ENCODE measurements around the gene DHDDS. TPM values are rescaled to one million over a fixed set of nuclear protein-coding genes. Genes with fewer than 3 reads are reported as not detected.

The DHDDS gene
- total and polyA plus RNA-seq, 9 donors: 16.2 to 28.5 (median 21.6) TPM

- Histone ChIP-seq H3K9me3 (replicated peaks; ENCODE audit: control insufficient read depth, low read depth, low read length) (no peaks in the 10 kb centered on the region), H3K36me3 (ENCODE audit: control insufficient read depth, insufficient read depth, low read length) (no peaks in the 10 kb centered on the region), H3K4me3 (ENCODE audit: low read length) (no peak overlapping the region), H3K4me1 (ENCODE audit: control insufficient read depth, insufficient read depth, low read length) (no peaks in the 10 kb centered on the region), H3K27me3 (ENCODE audit: control insufficient read depth, insufficient read depth, low read length) (peaks cover 65% of the 10 kb centered on the region), H3K27ac (ENCODE audit: low read length) (no peak overlapping the region)
- no peak for DNase-seq
- WGBS (ENCODE audit: insufficient coverage): no CpG with 5 or more reads among the region's 1 CpG
Observed at GRCh38 chr1:26413031-26413430, 19.1 kb upstream of the DHDDS start.

- DNase-seq: peak; percentile 44
- Histone ChIP-seq H3K27ac (ENCODE audit: low read length) (no peak overlapping the region), H3K4me3 (ENCODE audit: low read length) (no peak overlapping the region), H3K36me3 (ENCODE audit: control insufficient read depth, insufficient read depth, low read length) (no peaks in the 10 kb centered on the region), H3K9me3 (replicated peaks; ENCODE audit: control insufficient read depth, low read depth, low read length) (no peaks in the 10 kb centered on the region), H3K27me3 (ENCODE audit: control insufficient read depth, insufficient read depth, low read length) (peaks cover 35% of the 10 kb centered on the region), H3K4me1 (ENCODE audit: control insufficient read depth, insufficient read depth, low read length) (no peaks in the 10 kb centered on the region)
- WGBS (ENCODE audit: insufficient coverage): no CpG with 5 or more reads among the region's 9 CpGs
Observed at GRCh38 chr1:26417111-26417759, 14.9 kb upstream of the DHDDS start.

GRCh38 chr1:26418865-26419349, 13.2 kb upstream of the DHDDS start:
- WGBS (ENCODE audit: insufficient coverage): 24% methylated on average over 2 of the region's 5 CpGs
- H3K36me3 ChIP-seq (ENCODE audit: control insufficient read depth, insufficient read depth, low read length): no peaks in the 10 kb centered on the region
- DNase-seq: no peak
- H3K27me3 ChIP-seq (ENCODE audit: control insufficient read depth, insufficient read depth, low read length): peaks cover 21% of the 10 kb centered on the region
- H3K4me3 ChIP-seq (ENCODE audit: low read length): no peak overlapping the region
- no peak overlapping the region for H3K27ac ChIP-seq (ENCODE audit: low read length)
- no peaks in the 10 kb centered on the region for H3K9me3 ChIP-seq (replicated peaks; ENCODE audit: control insufficient read depth, low read depth, low read length)
- H3K4me1 ChIP-seq (ENCODE audit: control insufficient read depth, insufficient read depth, low read length): no peaks in the 10 kb centered on the region

- Histone ChIP-seq H3K9me3 (replicated peaks; ENCODE audit: control insufficient read depth, low read depth, low read length) (no peaks in the 10 kb centered on the region), H3K4me1 (ENCODE audit: control insufficient read depth, insufficient read depth, low read length) (no peaks in the 10 kb centered on the region), H3K27ac (ENCODE audit: low read length) (no peak overlapping the region), H3K27me3 (ENCODE audit: control insufficient read depth, insufficient read depth, low read length) (peaks cover 16% of the 10 kb centered on the region), H3K36me3 (ENCODE audit: control insufficient read depth, insufficient read depth, low read length) (no peaks in the 10 kb centered on the region), H3K4me3 (ENCODE audit: low read length) (no peak overlapping the region)
- no peak for DNase-seq
- WGBS (ENCODE audit: insufficient coverage): no CpG with 5 or more reads among the region's 2 CpGs
Observed at GRCh38 chr1:26419494-26419893, 12.6 kb upstream of the DHDDS start.

- WGBS (ENCODE audit: insufficient coverage): no CpG with 5 or more reads among the region's 2 CpGs
Observed at GRCh38 chr1:26429721-26430120, 2.4 kb upstream of the DHDDS start.

GRCh38 chr1:26432793-26433192, 672 bp downstream of the DHDDS start:
- Histone ChIP-seq H3K4me1 (ENCODE audit: control insufficient read depth, insufficient read depth, low read length) (peaks cover 11% of the 10 kb centered on the region), H3K27me3 (ENCODE audit: control insufficient read depth, insufficient read depth, low read length) (peaks cover 5% of the 10 kb centered on the region), H3K4me3 (ENCODE audit: low read length) (peak overlapping the region; percentile 69), H3K9me3 (replicated peaks; ENCODE audit: control insufficient read depth, low read depth, low read length) (no peaks in the 10 kb centered on the region), H3K36me3 (ENCODE audit: control insufficient read depth, insufficient read depth, low read length) (peaks cover 16% of the 10 kb centered on the region), H3K27ac (ENCODE audit: low read length) (peak overlapping the region; percentile 87)
- WGBS (ENCODE audit: insufficient coverage): 50% methylated on average over 1 of the region's 3 CpGs
- no peak for DNase-seq

More at GRCh38 chr1:26429721-26430120, 2.4 kb upstream of the DHDDS start:
- DNase-seq: no peak
- H3K27me3 ChIP-seq (ENCODE audit: control insufficient read depth, insufficient read depth, low read length): peaks cover 5% of the 10 kb centered on the region
- peaks cover 5% of the 10 kb centered on the region for H3K36me3 ChIP-seq (ENCODE audit: control insufficient read depth, insufficient read depth, low read length)
- H3K4me3 ChIP-seq (ENCODE audit: low read length): no peak overlapping the region
- H3K4me1 ChIP-seq (ENCODE audit: control insufficient read depth, insufficient read depth, low read length): peaks cover 11% of the 10 kb centered on the region
- H3K27ac ChIP-seq (ENCODE audit: low read length): no peak overlapping the region
- H3K9me3 ChIP-seq (replicated peaks; ENCODE audit: control insufficient read depth, low read depth, low read length): no peaks in the 10 kb centered on the region

GRCh38 chr1:26434161-26434752, 2.1 kb downstream of the DHDDS start:
- Histone ChIP-seq H3K27ac (ENCODE audit: low read length) (no peak overlapping the region), H3K27me3 (ENCODE audit: control insufficient read depth, insufficient read depth, low read length) (peaks cover 5% of the 10 kb centered on the region), H3K9me3 (replicated peaks; ENCODE audit: control insufficient read depth, low read depth, low read length) (no peaks in the 10 kb centered on the region), H3K36me3 (ENCODE audit: control insufficient read depth, insufficient read depth, low read length) (peaks cover 25% of the 10 kb centered on the region), H3K4me1 (ENCODE audit: control insufficient read depth, insufficient read depth, low read length) (peaks cover 11% of the 10 kb centered on the region), H3K4me3 (ENCODE audit: low read length) (no peak overlapping the region)
- no peak for DNase-seq

- DNase-seq: no peak
- H3K27me3 ChIP-seq (ENCODE audit: control insufficient read depth, insufficient read depth, low read length): no peaks in the 10 kb centered on the region
- no peak overlapping the region for H3K4me3 ChIP-seq (ENCODE audit: low read length)
- WGBS (ENCODE audit: insufficient coverage): 94% methylated on average over 5 of the region's 6 CpGs
- H3K9me3 ChIP-seq (replicated peaks; ENCODE audit: control insufficient read depth, low read depth, low read length): no peaks in the 10 kb centered on the region
- no peak overlapping the region for H3K27ac ChIP-seq (ENCODE audit: low read length)
- H3K36me3 ChIP-seq (ENCODE audit: control insufficient read depth, insufficient read depth, low read length): peaks cover 54% of the 10 kb centered on the region
- peaks cover under 1% of the 10 kb centered on the region for H3K4me1 ChIP-seq (ENCODE audit: control insufficient read depth, insufficient read depth, low read length)
Observed at GRCh38 chr1:26438041-26438440, 5.9 kb downstream of the DHDDS start.

GRCh38 chr1:26440259-26440658, 8.1 kb downstream of the DHDDS start:
- Histone ChIP-seq H3K9me3 (replicated peaks; ENCODE audit: control insufficient read depth, low read depth, low read length) (no peaks in the 10 kb centered on the region), H3K27ac (ENCODE audit: low read length) (no peak overlapping the region), H3K27me3 (ENCODE audit: control insufficient read depth, insufficient read depth, low read length) (no peaks in the 10 kb centered on the region), H3K4me1 (ENCODE audit: control insufficient read depth, insufficient read depth, low read length) (no peaks in the 10 kb centered on the region), H3K36me3 (ENCODE audit: control insufficient read depth, insufficient read depth, low read length) (peaks cover 71% of the 10 kb centered on the region), H3K4me3 (ENCODE audit: low read length) (no peak overlapping the region)
- DNase-seq: no peak
- WGBS (ENCODE audit: insufficient coverage): no CpG with 5 or more reads among the region's 2 CpGs

- Histone ChIP-seq H3K9me3 (replicated peaks; ENCODE audit: control insufficient read depth, low read depth, low read length) (no peaks in the 10 kb centered on the region), H3K27me3 (ENCODE audit: control insufficient read depth, insufficient read depth, low read length) (no peaks in the 10 kb centered on the region), H3K36me3 (ENCODE audit: control insufficient read depth, insufficient read depth, low read length) (peaks cover 58% of the 10 kb centered on the region), H3K4me1 (ENCODE audit: control insufficient read depth, insufficient read depth, low read length) (no peaks in the 10 kb centered on the region), H3K4me3 (ENCODE audit: low read length) (no peak overlapping the region), H3K27ac (ENCODE audit: low read length) (no peak overlapping the region)
- 85% methylated on average over 3 of the region's 3 CpGs for WGBS (ENCODE audit: insufficient coverage)
- no peak for DNase-seq
Observed at GRCh38 chr1:26449868-26450267, 17.7 kb downstream of the DHDDS start.

Measured in muscle of leg (tissue), 11 donors.